HEK293T (cell line): ENCODE data around the gene CXorf66.

ENCODE experiments used
- CTCF ChIA-PET: fragments of 350-600 bp; formaldehyde crosslinking; extraction: SDS; loops from one replicate; lab custom pipeline; 2021; ENCODE audit warnings: antibody characterized with exemption, inconsistent platforms; lab: Yijun Ruan, JAX
- POLR2A ChIA-PET: fragments of 350-600 bp; formaldehyde crosslinking; extraction: SDS; loops from one replicate; lab custom pipeline; 2020; ENCODE audit warnings: antibody characterized with exemption, inconsistent platforms; lab: Yijun Ruan, JAX
- DNase-seq: peaks from one replicate; pipeline ENCODE4 v3.0.0; 2012; ENCODE audit warnings: mixed read lengths; ENCODE audit errors: extremely low spot score
- ARNT ChIP-seq: fragments of 450-650 bp; IDR thresholded peaks from 2 replicates; pipeline ENCODE4 v1.6.1; 2017; ENCODE audit warnings: mild to moderate bottlenecking
- BHLHE40 ChIP-seq: fragments of 450-650 bp; IDR thresholded peaks from 2 replicates; pipeline ENCODE4 v1.6.1; 2016; ENCODE audit warnings: mild to moderate bottlenecking, moderate library complexity, borderline replicate concordance
- CTBP1 ChIP-seq: fragments of 450-650 bp; IDR thresholded peaks from 2 replicates; pipeline ENCODE4 v1.6.1; 2016; ENCODE audit warnings: borderline replicate concordance
- ELF4 ChIP-seq: fragments of 450-650 bp; IDR thresholded peaks from 2 replicates; pipeline ENCODE4 v1.6.1; 2017; ENCODE audit warnings: antibody characterized with exemption
- FOXA1 ChIP-seq: fragments of 450-650 bp; IDR thresholded peaks from 2 replicates; pipeline ENCODE4 v1.6.1; 2016; ENCODE audit warnings: mild to moderate bottlenecking
- FOXK2 ChIP-seq: fragments of 450-650 bp; IDR thresholded peaks from 2 replicates; pipeline ENCODE4 v1.6.1; 2016; ENCODE audit warnings: mild to moderate bottlenecking
- FOXM1 ChIP-seq: fragments of 450-650 bp; IDR thresholded peaks from 2 replicates; pipeline ENCODE4 v1.6.1; 2017; ENCODE audit warnings: mild to moderate bottlenecking, borderline replicate concordance
- HDGF ChIP-seq: fragments of 450-650 bp; IDR thresholded peaks from 2 replicates; pipeline ENCODE4 v1.6.1; 2017; ENCODE audit warnings: antibody characterized with exemption, borderline replicate concordance
- L3MBTL2 ChIP-seq: fragments of 450-650 bp; conservative IDR thresholded peaks from 2 replicates; pipeline ENCODE4 v1.6.1; 2016; ENCODE audit warnings: mild to moderate bottlenecking
- LEF1 ChIP-seq: fragments of 450-650 bp; IDR thresholded peaks from 2 replicates; pipeline ENCODE4 v1.6.1; 2017; ENCODE audit warnings: mild to moderate bottlenecking, borderline replicate concordance
- NFRKB ChIP-seq: fragments of 450-650 bp; IDR thresholded peaks from 2 replicates; pipeline ENCODE4 v1.6.1; 2016; ENCODE audit warnings: mild to moderate bottlenecking, moderate library complexity
- SP1 ChIP-seq: fragments of 450-650 bp; IDR thresholded peaks from 2 replicates; pipeline ENCODE4 v1.6.1; 2017
- SUZ12 ChIP-seq: fragments of 450-650 bp; IDR thresholded peaks from 2 replicates; pipeline ENCODE4 v1.6.1; 2016; ENCODE audit warnings: mild to moderate bottlenecking
- TARDBP ChIP-seq: fragments of 450-650 bp; IDR thresholded peaks from 2 replicates; pipeline ENCODE4 v1.6.1; 2016
- ZNF384 ChIP-seq: fragments of 450-650 bp; IDR thresholded peaks from 2 replicates; pipeline ENCODE4 v1.6.1; 2016
- TF ChIP-seq, protein P1 (sequence below): fragments of 450-650 bp; IDR thresholded peaks from 2 replicates; pipeline ENCODE4 v1.6.1; 2016

CXorf66 gene

GRCh38 chrX:139965421-139965820 is at the start of gene CXorf66:
Gene CXorf66 (minus strand): TSS chrX:139965521. CDS start chrX:139965496, 25 bp downstream.
- ChIA-PET CTCF (interaction anchor here (0.7 kb wide), 1 partner anchor 20 kb away, joined by 4 read pairs; no protein-coding TSS in a partner anchor), POLR2A (no interaction called here)
- TF ChIP-seq NFRKB (no peak), BHLHE40 (no peak), TARDBP (no peak), SUZ12 (no peak), LEF1 (no peak), HDGF (no peak), SP1 (no peak), FOXA1 (no peak), FOXM1 (no peak), FOXK2 (no peak), ZNF384 (no peak), ARNT (no peak), CTBP1 (no peak), ELF4 (no peak), L3MBTL2 (no peak)
- TF ChIP-seq, protein P1, sequence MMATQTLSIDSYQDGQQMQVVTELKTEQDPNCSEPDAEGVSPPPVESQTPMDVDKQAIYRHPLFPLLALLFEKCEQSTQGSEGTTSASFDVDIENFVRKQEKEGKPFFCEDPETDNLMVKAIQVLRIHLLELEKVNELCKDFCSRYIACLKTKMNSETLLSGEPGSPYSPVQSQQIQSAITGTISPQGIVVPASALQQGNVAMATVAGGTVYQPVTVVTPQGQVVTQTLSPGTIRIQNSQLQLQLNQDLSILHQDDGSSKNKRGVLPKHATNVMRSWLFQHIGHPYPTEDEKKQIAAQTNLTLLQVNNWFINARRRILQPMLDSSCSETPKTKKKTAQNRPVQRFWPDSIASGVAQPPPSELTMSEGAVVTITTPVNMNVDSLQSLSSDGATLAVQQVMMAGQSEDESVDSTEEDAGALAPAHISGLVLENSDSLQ = no peak
- no peak for DNase-seq

DNA sequence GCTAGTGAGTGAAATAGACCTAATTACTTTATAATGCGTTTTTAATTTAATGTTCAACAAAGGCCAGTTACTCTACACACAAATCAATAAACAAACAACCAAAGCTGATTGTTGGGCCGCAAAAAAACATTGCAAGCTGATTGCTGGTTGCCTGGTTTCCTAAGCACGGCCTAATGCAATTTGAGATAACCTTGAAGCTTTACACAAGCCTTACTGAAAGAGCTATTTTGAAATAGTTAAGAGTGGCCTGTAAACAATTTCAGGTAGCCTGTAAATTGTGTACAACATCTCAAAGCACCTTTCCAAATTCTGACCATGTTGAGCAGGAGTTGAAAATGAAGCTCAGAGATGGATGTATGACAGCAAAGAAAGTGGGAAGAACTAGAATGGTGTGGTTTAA is 17.5 kb upstream of the CXorf66 start:
- ChIA-PET POLR2A (no interaction called here), CTCF (no interaction called here)
- TF ChIP-seq FOXK2 (no peak), L3MBTL2 (no peak), ARNT (no peak), SP1 (no peak)
- DNase-seq = no peak

- ChIA-PET CTCF (no interaction called here), POLR2A (no interaction called here)
- TF ChIP-seq FOXA1 (no peak), NFRKB (no peak), ZNF384 (no peak), ELF4 (no peak), FOXK2 (no peak), L3MBTL2 (no peak), HDGF (no peak), TARDBP (no peak), ARNT (no peak), BHLHE40 (no peak), CTBP1 (no peak), FOXM1 (no peak), SP1 (no peak), SUZ12 (no peak), LEF1 (no peak)
- TF ChIP-seq, protein P1 = no peak
- no peak for DNase-seq
Measured at GRCh38 chrX:139974471-139974870, 9.2 kb upstream of the CXorf66 start.

DNA sequence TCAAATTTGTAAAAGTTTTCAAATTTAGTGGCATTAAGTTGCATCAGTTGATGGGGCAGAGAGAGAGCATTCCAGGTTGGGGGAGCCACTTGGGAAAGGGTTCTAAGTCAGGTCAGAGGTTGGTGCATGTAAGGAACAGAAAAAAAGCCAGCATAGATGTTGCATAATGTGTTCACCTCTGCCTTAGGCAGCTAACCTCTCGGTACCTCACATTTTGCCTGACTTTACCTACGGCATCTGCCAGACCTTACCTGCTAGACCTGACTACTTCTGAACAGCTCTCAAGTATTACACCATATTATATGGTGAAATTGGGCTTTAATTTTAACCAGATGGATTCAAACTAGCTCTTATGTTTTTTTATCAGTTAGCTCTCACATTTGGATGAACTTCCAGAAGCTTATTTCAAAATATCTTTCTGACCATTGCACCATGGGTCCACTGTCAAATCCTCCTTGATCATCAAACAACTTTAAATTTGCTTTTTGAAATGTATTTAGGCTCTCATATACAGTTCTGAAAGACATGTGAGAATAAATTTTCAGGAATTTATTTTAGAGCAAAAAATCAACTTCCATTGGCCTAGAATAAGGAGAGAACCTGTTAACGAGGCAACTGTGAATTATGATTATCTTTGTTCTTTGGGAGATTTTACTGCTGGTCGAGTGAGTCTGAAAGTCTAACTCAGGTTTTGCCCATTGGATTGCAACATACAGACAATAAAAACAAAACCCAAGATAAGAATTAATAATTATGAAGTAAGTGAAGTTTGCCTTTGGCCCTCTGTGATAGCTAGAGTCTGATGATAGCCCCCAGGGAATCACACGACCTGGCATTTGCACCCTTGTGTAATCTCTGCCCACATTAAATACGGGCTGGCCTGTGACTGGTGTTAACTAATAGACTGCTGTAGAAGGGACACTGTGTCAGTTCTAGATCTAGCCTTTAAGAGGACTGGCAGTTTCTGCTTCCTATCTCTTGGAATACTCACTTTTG is 7.6 kb upstream of the CXorf66 start:
- CTCF ChIA-PET = no interaction called here
- DNase-seq = no peak
- POLR2A ChIA-PET = no interaction called here
- TF ChIP-seq SUZ12 (no peak), L3MBTL2 (no peak), TARDBP (no peak), FOXA1 (no peak), ELF4 (no peak), BHLHE40 (no peak), ZNF384 (no peak), NFRKB (no peak), ARNT (no peak), FOXM1 (no peak), LEF1 (no peak), HDGF (no peak), SP1 (no peak), FOXK2 (no peak), CTBP1 (no peak)
- TF ChIP-seq, protein P1 = no peak

DNA sequence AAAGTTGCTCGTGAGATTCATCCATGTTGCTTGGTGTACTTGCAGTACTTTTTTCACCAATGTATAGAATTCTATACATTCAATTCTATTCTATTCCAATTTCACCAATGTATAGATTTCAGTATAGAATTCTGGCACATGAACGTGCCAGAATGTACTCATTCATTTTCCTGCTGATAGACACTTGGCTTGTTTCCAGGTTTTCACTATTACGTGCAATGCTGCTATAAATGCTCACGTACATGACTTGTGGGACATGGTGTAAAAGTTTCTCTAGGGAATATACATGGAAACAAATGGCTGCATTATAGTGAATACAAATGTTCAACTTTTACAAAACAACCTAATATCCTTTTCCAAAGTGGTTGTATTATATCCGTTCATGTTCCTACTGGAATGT is 6.8 kb upstream of the CXorf66 start:
- TF ChIP-seq HDGF (no peak), LEF1 (no peak), FOXM1 (no peak), FOXA1 (no peak), ARNT (no peak), SP1 (no peak), SUZ12 (no peak), BHLHE40 (no peak), TARDBP (no peak), NFRKB (no peak), ZNF384 (no peak), FOXK2 (no peak), ELF4 (no peak), L3MBTL2 (no peak)
- TF ChIP-seq, protein P1 = no peak
- CTCF ChIA-PET = no interaction called here
- POLR2A ChIA-PET = no interaction called here
- DNase-seq = no peak
